HEK293 (cell line): ENCODE data around the gene TMEM185B.

Source experiments
- CTCF ChIA-PET: fragments of 350-600 bp; formaldehyde crosslinking; extraction: SDS; loops from one replicate; lab custom pipeline; 2021; ENCODE audit warnings: antibody characterized with exemption; lab: Yijun Ruan, JAX
- POLR2A ChIA-PET: fragments of 300-600 bp; formaldehyde crosslinking; extraction: SDS; loops from one replicate; lab custom pipeline; 2020; ENCODE audit warnings: antibody characterized with exemption, inconsistent platforms; lab: Yijun Ruan, JAX
- H3K27ac ChIP-seq: fragments of 200-500 bp; sonication (Bioruptor generic); 2 replicates; pipeline ENCODE4 v1.5.1; 2014; ENCODE audit warnings: low read depth, low read length, control low read depth, inconsistent platforms; ENCODE audit errors: extremely low read depth
- H3K36me3 ChIP-seq, 2 experiments: fragments of 200-500 bp in 1 of 2; sonication (Bioruptor generic) in 1 of 2; 1 replicate in 1 of 2; 2 replicates in 1 of 2; pipeline ENCODE4 v1.5.1; 2014 to 2017; ENCODE audit warnings: inconsistent platforms in 2 of 2, low read length in 2 of 2; ENCODE audit not compliant: control insufficient read depth in 2 of 2, insufficient read depth in 1 of 2
- H3K4me1 ChIP-seq: fragments of 200-500 bp; sonication (Bioruptor generic); 2 replicates; pipeline ENCODE4 v1.5.1; 2014; ENCODE audit warnings: mild to moderate bottlenecking, low read length, inconsistent platforms; ENCODE audit not compliant: control insufficient read depth, insufficient read depth
- H3K4me3 ChIP-seq: 2 replicates; pipeline ENCODE4 v1.5.1; 2011; ENCODE audit warnings: low read depth, mild to moderate bottlenecking, control low read depth, low read length, moderate library complexity
- H3K9me3 ChIP-seq: fragments of 200-500 bp; sonication (Bioruptor generic); 2 replicates; pipeline ENCODE4 v1.5.1; 2014; ENCODE audit warnings: low read depth, low read length, inconsistent platforms; ENCODE audit not compliant: control insufficient read depth, insufficient read depth
- EGR2 ChIP-seq: fragments of 450-650 bp; formaldehyde crosslinking; IDR thresholded peaks from 2 replicates; pipeline ENCODE4 v1.5.1; 2016; ENCODE audit warnings: low read depth, missing biosample characterization, missing genetic modification characterization
- GLI4 ChIP-seq: fragments of 450-650 bp; formaldehyde crosslinking; IDR thresholded peaks from 2 replicates; pipeline ENCODE4 v1.5.1; 2016; ENCODE audit warnings: missing biosample characterization, missing genetic modification characterization
- HIC1 ChIP-seq: fragments of 450-650 bp; formaldehyde crosslinking; IDR thresholded peaks from 2 replicates; pipeline ENCODE4 v1.5.1; 2016; ENCODE audit warnings: missing biosample characterization, missing genetic modification characterization
- KLF8 ChIP-seq: fragments of 450-650 bp; formaldehyde crosslinking; IDR thresholded peaks from 2 replicates; pipeline ENCODE4 v1.5.1; 2016; ENCODE audit warnings: missing biosample characterization, missing genetic modification characterization
- SP7 ChIP-seq: fragments of 450-650 bp; formaldehyde crosslinking; IDR thresholded peaks from 2 replicates; pipeline ENCODE4 v1.5.1; 2016; ENCODE audit warnings: missing biosample characterization, missing genetic modification characterization
- ZBTB1 ChIP-seq: fragments of 450-650 bp; formaldehyde crosslinking; IDR thresholded peaks from 2 replicates; pipeline ENCODE4 v1.5.1; 2016; ENCODE audit warnings: missing biosample characterization, missing genetic modification characterization
- ZBTB6 ChIP-seq: fragments of 450-650 bp; formaldehyde crosslinking; IDR thresholded peaks from 2 replicates; pipeline ENCODE4 v1.5.1; 2017; ENCODE audit warnings: missing biosample characterization, missing genetic modification characterization
- ZNF16 ChIP-seq: fragments of 450-650 bp; formaldehyde crosslinking; IDR thresholded peaks from 2 replicates; pipeline ENCODE4 v1.5.1; 2016; ENCODE audit warnings: low read depth, missing biosample characterization, missing genetic modification characterization
- ZNF266 ChIP-seq: fragments of 450-650 bp; formaldehyde crosslinking; IDR thresholded peaks from 2 replicates; pipeline ENCODE4 v1.5.1; 2016; ENCODE audit warnings: missing biosample characterization, missing genetic modification characterization, low read depth
- ZNF501 ChIP-seq: fragments of 450-650 bp; formaldehyde crosslinking; IDR thresholded peaks from 2 replicates; pipeline ENCODE4 v1.5.1; 2016; ENCODE audit warnings: missing biosample characterization, missing genetic modification characterization
- ZNF596 ChIP-seq: fragments of 450-650 bp; IDR thresholded peaks from 2 replicates; pipeline ENCODE4 v1.5.0; 2018; ENCODE audit warnings: missing biosample characterization, mild to moderate bottlenecking, missing genetic modification characterization, moderate library complexity
- ZNF626 ChIP-seq: fragments of 450-650 bp; sonication (Bioruptor Pico); formaldehyde crosslinking; IDR thresholded peaks from 2 replicates; pipeline ENCODE4 v1.5.1; 2018; ENCODE audit warnings: missing biosample characterization, missing genetic modification characterization, inconsistent platforms
- ZNF664 ChIP-seq: fragments of 450-650 bp; formaldehyde crosslinking; IDR thresholded peaks from 2 replicates; pipeline ENCODE4 v1.5.1; 2016; ENCODE audit warnings: missing biosample characterization, missing genetic modification characterization
- ZNF768 ChIP-seq: fragments of 450-650 bp; formaldehyde crosslinking; IDR thresholded peaks from 2 replicates; pipeline ENCODE4 v1.5.1; 2018; ENCODE audit warnings: missing biosample characterization, mild to moderate bottlenecking, missing genetic modification characterization
- ZSCAN16 ChIP-seq: fragments of 450-650 bp; formaldehyde crosslinking; IDR thresholded peaks from 2 replicates; pipeline ENCODE4 v1.5.1; 2016; ENCODE audit warnings: missing biosample characterization, missing genetic modification characterization
- TF ChIP-seq, protein P1 (sequence below): fragments of 450-650 bp; formaldehyde crosslinking; IDR thresholded peaks from 2 replicates; pipeline ENCODE4 v1.5.1; 2017; ENCODE audit warnings: missing biosample characterization, missing genetic modification characterization
- TF ChIP-seq, protein P2 (sequence below): fragments of 450-650 bp; formaldehyde crosslinking; IDR thresholded peaks from 2 replicates; pipeline ENCODE4 v1.5.1; 2017; ENCODE audit warnings: missing biosample characterization, missing genetic modification characterization
- TF ChIP-seq, protein P3 (sequence below): fragments of 450-650 bp; formaldehyde crosslinking; IDR thresholded peaks from 2 replicates; pipeline ENCODE4 v1.5.1; 2016; ENCODE audit warnings: missing biosample characterization, missing genetic modification characterization
- TF ChIP-seq, protein P4 (sequence below): fragments of 450-650 bp; formaldehyde crosslinking; IDR thresholded peaks from 2 replicates; pipeline ENCODE4 v1.5.1; 2017; ENCODE audit warnings: missing biosample characterization, mild to moderate bottlenecking, missing genetic modification characterization, moderate library complexity

Gene TMEM185B

DNA sequence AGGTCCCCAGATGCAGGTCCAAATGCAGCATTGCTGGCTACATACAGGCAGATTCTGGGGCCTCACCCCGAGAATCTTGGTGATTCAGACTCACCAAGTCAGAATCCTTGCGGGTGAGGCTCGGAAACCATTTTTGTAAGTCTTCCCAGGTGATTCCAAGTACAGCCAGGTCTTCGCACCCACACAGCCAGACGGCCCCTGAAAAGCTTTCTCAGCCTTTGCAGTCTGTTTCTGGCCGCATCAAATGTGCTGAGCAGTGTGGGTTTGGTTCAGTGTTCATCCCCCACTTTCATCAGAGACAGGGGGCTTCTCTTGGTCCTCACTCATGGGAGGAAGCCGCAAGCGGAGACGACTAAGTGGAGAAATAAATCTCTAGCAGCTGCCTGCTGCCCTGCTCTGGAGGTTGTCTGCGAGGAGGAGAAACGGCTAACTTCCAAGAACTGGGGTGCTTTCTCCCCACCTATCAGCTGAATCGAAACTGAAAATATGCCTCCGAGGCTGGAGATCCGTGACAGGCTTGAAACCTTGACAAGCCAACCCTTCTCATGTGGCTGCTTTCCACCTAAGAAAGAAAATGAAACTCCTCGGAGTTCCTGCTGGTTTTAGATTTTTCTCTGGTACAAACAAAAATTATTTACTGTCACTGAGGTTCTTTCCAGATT is 8.9 kb upstream of the TMEM185B start (continued):
- TF ChIP-seq ZBTB1 (tag by site-specific recombination) (no peak), ZNF16 (tag by site-specific recombination) (no peak), KLF8 (tag by site-specific recombination) (no peak)
- TF ChIP-seq, protein P1, sequence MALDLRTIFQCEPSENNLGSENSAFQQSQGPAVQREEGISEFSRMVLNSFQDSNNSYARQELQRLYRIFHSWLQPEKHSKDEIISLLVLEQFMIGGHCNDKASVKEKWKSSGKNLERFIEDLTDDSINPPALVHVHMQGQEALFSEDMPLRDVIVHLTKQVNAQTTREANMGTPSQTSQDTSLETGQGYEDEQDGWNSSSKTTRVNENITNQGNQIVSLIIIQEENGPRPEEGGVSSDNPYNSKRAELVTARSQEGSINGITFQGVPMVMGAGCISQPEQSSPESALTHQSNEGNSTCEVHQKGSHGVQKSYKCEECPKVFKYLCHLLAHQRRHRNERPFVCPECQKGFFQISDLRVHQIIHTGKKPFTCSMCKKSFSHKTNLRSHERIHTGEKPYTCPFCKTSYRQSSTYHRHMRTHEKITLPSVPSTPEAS (tag by site-specific recombination), result no peak

DNA sequence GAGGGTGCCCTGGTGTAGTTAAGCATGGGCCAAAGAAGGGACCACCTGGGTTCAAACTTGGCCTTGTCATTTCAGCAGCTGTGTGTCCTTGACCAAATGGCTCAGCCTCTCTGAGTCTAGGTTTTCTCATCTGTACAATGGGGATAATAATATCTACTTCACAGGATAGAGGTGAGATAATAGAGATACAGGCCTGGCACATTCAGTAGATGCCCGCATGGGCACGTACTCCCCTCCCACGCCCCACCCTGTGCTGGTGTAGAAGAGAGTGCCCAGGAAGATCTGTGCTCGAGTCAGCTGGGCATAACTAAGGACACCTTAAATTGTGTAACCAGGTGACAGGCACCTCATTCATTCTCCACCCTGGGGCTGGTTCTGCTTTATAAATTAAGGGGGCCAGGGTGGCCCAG is 8.4 kb upstream of the TMEM185B start:
- H3K27ac ChIP-seq, result no peak overlapping the region
- CTCF ChIA-PET, result no interaction called here

DNA sequence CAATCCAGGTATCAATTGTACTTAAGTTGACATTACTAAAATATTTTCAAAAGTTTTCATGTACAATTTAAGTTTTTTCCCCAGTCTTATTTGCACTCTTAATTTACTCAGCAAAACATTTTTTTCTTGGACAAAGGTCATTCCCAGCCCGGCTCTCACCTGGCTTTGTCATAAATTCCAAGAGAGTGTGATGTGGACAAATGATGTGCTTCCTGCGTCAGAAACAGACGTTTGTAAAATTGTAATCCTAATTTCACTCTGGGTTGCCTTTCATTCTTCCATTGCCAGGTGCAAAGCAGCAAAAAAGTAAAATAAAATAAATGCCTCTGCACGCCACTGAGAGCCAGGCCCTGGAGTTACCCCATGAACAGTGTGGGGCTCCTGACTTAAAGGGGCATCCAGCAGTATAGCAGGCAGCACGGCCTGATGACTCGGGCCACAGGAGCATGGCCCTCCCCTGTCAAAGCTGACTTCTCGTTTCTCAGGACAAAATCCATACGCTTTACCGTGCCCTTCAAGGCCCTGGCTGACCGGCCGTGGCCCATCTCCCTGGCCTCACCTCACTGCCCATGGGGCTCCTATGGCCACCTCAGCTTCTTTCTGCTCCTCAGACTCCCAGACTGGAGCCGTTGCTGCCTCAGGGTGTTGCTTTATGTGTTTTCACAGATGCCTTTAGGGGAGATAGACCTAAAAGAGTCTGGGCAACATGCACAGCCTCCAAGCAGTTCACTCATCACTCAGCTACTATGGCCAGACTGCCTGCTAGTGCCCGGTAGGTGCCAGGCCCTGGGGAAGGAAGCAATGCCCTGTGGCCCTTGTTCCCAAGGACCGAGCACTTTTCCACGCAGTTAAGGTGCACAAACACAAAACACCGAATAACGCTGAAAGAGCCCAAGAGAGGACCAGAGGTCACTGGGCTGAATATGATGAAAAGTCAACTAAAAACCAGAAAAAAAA is 7.6 kb upstream of the TMEM185B start:
- no peak overlapping the region for H3K27ac ChIP-seq
- H3K4me1 ChIP-seq, result no peaks in the 10 kb centered on the region
- ChIA-PET POLR2A (no interaction called here), CTCF (interaction anchor here (0.6 to 1.1 kb wide), 3 partner anchors 29 to 99 kb away, joined by 3 to 4 read pairs (median 4); no protein-coding TSS in a partner anchor)
- no peaks in the 10 kb centered on the region for H3K36me3 ChIP-seq
- H3K4me3 ChIP-seq, result no peak overlapping the region
- H3K9me3 ChIP-seq, result no peaks in the 10 kb centered on the region
- TF ChIP-seq ZNF266 (tag by site-specific recombination) (no peak), ZSCAN16 (tag by site-specific recombination) (no peak), HIC1 (tag by site-specific recombination) (no peak), SP7 (tag by site-specific recombination) (no peak), ZNF501 (no peak), GLI4 (tag by site-specific recombination) (no peak), ZNF596 (tag by site-specific recombination) (no peak), ZNF626 (no peak), ZBTB6 (tag by site-specific recombination) (no peak), ZNF664 (tag by site-specific recombination) (no peak)
- TF ChIP-seq, protein P2, sequence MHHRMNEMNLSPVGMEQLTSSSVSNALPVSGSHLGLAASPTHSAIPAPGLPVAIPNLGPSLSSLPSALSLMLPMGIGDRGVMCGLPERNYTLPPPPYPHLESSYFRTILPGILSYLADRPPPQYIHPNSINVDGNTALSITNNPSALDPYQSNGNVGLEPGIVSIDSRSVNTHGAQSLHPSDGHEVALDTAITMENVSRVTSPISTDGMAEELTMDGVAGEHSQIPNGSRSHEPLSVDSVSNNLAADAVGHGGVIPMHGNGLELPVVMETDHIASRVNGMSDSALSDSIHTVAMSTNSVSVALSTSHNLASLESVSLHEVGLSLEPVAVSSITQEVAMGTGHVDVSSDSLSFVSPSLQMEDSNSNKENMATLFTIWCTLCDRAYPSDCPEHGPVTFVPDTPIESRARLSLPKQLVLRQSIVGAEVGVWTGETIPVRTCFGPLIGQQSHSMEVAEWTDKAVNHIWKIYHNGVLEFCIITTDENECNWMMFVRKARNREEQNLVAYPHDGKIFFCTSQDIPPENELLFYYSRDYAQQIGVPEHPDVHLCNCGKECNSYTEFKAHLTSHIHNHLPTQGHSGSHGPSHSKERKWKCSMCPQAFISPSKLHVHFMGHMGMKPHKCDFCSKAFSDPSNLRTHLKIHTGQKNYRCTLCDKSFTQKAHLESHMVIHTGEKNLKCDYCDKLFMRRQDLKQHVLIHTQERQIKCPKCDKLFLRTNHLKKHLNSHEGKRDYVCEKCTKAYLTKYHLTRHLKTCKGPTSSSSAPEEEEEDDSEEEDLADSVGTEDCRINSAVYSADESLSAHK, result no peak
- TF ChIP-seq, protein P3, sequence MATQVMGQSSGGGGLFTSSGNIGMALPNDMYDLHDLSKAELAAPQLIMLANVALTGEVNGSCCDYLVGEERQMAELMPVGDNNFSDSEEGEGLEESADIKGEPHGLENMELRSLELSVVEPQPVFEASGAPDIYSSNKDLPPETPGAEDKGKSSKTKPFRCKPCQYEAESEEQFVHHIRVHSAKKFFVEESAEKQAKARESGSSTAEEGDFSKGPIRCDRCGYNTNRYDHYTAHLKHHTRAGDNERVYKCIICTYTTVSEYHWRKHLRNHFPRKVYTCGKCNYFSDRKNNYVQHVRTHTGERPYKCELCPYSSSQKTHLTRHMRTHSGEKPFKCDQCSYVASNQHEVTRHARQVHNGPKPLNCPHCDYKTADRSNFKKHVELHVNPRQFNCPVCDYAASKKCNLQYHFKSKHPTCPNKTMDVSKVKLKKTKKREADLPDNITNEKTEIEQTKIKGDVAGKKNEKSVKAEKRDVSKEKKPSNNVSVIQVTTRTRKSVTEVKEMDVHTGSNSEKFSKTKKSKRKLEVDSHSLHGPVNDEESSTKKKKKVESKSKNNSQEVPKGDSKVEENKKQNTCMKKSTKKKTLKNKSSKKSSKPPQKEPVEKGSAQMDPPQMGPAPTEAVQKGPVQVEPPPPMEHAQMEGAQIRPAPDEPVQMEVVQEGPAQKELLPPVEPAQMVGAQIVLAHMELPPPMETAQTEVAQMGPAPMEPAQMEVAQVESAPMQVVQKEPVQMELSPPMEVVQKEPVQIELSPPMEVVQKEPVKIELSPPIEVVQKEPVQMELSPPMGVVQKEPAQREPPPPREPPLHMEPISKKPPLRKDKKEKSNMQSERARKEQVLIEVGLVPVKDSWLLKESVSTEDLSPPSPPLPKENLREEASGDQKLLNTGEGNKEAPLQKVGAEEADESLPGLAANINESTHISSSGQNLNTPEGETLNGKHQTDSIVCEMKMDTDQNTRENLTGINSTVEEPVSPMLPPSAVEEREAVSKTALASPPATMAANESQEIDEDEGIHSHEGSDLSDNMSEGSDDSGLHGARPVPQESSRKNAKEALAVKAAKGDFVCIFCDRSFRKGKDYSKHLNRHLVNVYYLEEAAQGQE, result no peak
- TF ChIP-seq, protein P4, sequence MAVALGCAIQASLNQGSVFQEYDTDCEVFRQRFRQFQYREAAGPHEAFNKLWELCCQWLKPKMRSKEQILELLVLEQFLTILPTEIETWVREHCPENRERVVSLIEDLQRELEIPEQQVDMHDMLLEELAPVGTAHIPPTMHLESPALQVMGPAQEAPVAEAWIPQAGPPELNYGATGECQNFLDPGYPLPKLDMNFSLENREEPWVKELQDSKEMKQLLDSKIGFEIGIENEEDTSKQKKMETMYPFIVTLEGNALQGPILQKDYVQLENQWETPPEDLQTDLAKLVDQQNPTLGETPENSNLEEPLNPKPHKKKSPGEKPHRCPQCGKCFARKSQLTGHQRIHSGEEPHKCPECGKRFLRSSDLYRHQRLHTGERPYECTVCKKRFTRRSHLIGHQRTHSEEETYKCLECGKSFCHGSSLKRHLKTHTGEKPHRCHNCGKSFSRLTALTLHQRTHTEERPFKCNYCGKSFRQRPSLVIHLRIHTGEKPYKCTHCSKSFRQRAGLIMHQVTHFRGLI, result no peak

More for the DNA sequence above, 8.4 kb upstream of the TMEM185B start:
- H3K4me3 ChIP-seq, result no peak overlapping the region
- H3K9me3 ChIP-seq, result no peaks in the 10 kb centered on the region
- POLR2A ChIA-PET, result no interaction called here
- H3K4me1 ChIP-seq, result no peaks in the 10 kb centered on the region
- no peaks in the 10 kb centered on the region for H3K36me3 ChIP-seq
- no peak for TF ChIP-seq EGR2
- TF ChIP-seq ZNF768 (tag by site-specific recombination), result 0 out of 2 replicates have a peak, but pooled peaks have one; percentile 22
